Stomach (tissue), 9 donors: ENCODE measurements around the gene RALGAPA2. TPM values are rescaled to one million over a fixed set of nuclear protein-coding genes. Genes with fewer than 3 reads are reported as not detected.

ENCODE experiments used
- DNase-seq, 2 donors: peaks; one replicate each; pipeline versions ENCODE4 v3.0.0 to v3.0.0-alpha.2; 2013 to 2019
- H3K27ac ChIP-seq, 5 donors: fragments of 200-600 bp in 4 of 5; sonication (generic) in 4 of 5; one replicate each; pipeline ENCODE4 v1.5.1; 2013 to 2019; ENCODE audit warnings: mild to moderate bottlenecking in 1 of 5, moderate library complexity in 1 of 5
- H3K27me3 ChIP-seq, 3 donors: fragments of 200-600 bp; sonication (generic); one replicate each; pipeline ENCODE4 v1.5.1; 2017 to 2019; ENCODE audit warnings: mixed run types in 1 of 3
- H3K36me3 ChIP-seq, 4 donors: fragments of 200-600 bp; sonication (generic); 1 replicate in 3 of 4; 2 replicates in 1 of 4; pipeline ENCODE4 v1.5.1; 2016 to 2019
- H3K4me1 ChIP-seq, 4 donors: fragments of 200-600 bp; sonication (generic); one replicate each; pipeline ENCODE4 v1.5.1; 2016 to 2019
- H3K4me3 ChIP-seq, 4 donors: fragments of 200-600 bp; sonication (generic) in 3 of 4; one replicate each; pipeline ENCODE4 v1.5.1; 2016 to 2019; ENCODE audit warnings: mild to moderate bottlenecking in 1 of 4
- H3K9me3 ChIP-seq, 4 donors: fragments of 200-600 bp; sonication (generic); one replicate each; pipeline ENCODE4 v1.5.1; 2016 to 2019
- EP300 ChIP-seq: sonication (generic); formaldehyde crosslinking; IDR thresholded peaks from one replicate; pipeline ENCODE4 v1.6.1; 2017; ENCODE audit warnings: antibody characterized with exemption
- POLR2A ChIP-seq, 4 donors: fragments of 450-650 bp; IDR thresholded peaks; one replicate each; pipeline ENCODE4 v1.6.1; 2016; ENCODE audit warnings: antibody characterized with exemption in 4 of 4, control low read depth in 2 of 4, mild to moderate bottlenecking in 1 of 4, moderate library complexity in 1 of 4
- POLR2AphosphoS5 ChIP-seq, 3 donors: sonication (generic); formaldehyde crosslinking; IDR thresholded peaks; one replicate each; pipeline ENCODE4 v1.6.1; 2016; ENCODE audit warnings: antibody characterized with exemption in 3 of 3
- WGBS, 5 donors: extraction: QIAGEN DNeasy Blood & Tissue Kit in 3 of 5; methylation state at CpG; one replicate each; pipeline versions ENCODE4 v1.1.5 to v1.1.7; 2013 to 2018; 5-methylcytosine and 5-hydroxymethylcytosine counted together
- intact Hi-C: fragments of 100-400 bp; cut with DNase I; formaldehyde crosslinking; loops from one replicate; pipeline ENCODE4 v1.15.1; 2023; ENCODE audit warnings: low total_unique reads
- polyA plus RNA-seq, 3 donors: library from polyadenylated mRNA; stranded (reverse); fragments of 200-250 nt; gene quantifications; one replicate each; pipeline ENCODE4 v1.2.3, GENCODE V29; 2013
- total RNA-seq, 5 donors: library from RNA; depleted of rRNA; stranded (reverse); fragments of >200 nt; gene quantifications; one replicate each; pipeline versions ENCODE4 v1.1.0 to v1.2.3, GENCODE V29; 2014 to 2016
- TF ChIP-seq, protein P1 (sequence below), 7 experiments: fragments of 450-650 bp in 4 of 7; fragments of 200-600 bp in 3 of 7; sonication (generic) in 3 of 7; IDR thresholded peaks; one replicate each; pipeline ENCODE4 v1.5.1; 2016 to 2019; ENCODE audit warnings: antibody characterized with exemption in 7 of 7, control low read depth in 2 of 7, mild to moderate bottlenecking in 1 of 7
- donor health status: healthy with polysubstance abuse.
- donor health status: Bipolar disorder and iron deficiency.
- donor health status: healthy.

Gene RALGAPA2
- total and polyA plus RNA-seq, 8 donors = 4.3 to 159 (median 48.7) TPM

DNA sequence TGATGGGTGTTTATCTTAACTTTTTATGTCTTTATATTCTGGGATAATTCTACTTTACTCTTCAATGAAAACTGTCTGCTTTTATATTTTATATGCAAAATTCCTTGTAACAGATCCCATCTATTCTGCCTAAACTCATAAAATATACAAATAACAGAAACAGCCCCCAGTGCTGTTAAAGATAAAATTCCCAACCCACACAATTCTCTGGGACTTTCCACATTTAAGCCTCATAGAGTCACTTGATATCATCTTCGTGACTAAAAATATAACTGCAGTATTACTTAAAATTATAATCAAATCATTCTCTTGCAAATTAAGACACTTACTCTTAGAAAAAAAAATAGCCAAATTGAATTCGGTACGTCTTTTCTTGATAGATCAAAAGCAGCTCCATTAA, 284.4 kb downstream of the RALGAPA2 start:
- H3K36me3 ChIP-seq = peaks cover 0 to 37% (median 14%) of the 10 kb centered on the region in 4 donors
- TF ChIP-seq POLR2AphosphoS5 (IDR thresholded peaks at IDR 0.05) (no peak), POLR2A (IDR thresholded peaks at IDR 0.05) (no peak), EP300 (no peak)
- TF ChIP-seq, protein P1, sequence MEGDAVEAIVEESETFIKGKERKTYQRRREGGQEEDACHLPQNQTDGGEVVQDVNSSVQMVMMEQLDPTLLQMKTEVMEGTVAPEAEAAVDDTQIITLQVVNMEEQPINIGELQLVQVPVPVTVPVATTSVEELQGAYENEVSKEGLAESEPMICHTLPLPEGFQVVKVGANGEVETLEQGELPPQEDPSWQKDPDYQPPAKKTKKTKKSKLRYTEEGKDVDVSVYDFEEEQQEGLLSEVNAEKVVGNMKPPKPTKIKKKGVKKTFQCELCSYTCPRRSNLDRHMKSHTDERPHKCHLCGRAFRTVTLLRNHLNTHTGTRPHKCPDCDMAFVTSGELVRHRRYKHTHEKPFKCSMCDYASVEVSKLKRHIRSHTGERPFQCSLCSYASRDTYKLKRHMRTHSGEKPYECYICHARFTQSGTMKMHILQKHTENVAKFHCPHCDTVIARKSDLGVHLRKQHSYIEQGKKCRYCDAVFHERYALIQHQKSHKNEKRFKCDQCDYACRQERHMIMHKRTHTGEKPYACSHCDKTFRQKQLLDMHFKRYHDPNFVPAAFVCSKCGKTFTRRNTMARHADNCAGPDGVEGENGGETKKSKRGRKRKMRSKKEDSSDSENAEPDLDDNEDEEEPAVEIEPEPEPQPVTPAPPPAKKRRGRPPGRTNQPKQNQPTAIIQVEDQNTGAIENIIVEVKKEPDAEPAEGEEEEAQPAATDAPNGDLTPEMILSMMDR (IDR thresholded peaks at IDR 0.05) = no peak
- intact Hi-C loops = no loop called here
- H3K9me3 ChIP-seq = no peaks in the 10 kb centered on the region
- no peak for DNase-seq
- no peak overlapping the region for H3K27ac ChIP-seq
- H3K27me3 ChIP-seq = no peaks in the 10 kb centered on the region
- WGBS, 5 donors = 90 to 94% (median 90%) methylated on average over 3 of the region's 3 CpGs
- H3K4me1 ChIP-seq = no peaks in the 10 kb centered on the region
- H3K4me3 ChIP-seq = no peak overlapping the region

DNA sequence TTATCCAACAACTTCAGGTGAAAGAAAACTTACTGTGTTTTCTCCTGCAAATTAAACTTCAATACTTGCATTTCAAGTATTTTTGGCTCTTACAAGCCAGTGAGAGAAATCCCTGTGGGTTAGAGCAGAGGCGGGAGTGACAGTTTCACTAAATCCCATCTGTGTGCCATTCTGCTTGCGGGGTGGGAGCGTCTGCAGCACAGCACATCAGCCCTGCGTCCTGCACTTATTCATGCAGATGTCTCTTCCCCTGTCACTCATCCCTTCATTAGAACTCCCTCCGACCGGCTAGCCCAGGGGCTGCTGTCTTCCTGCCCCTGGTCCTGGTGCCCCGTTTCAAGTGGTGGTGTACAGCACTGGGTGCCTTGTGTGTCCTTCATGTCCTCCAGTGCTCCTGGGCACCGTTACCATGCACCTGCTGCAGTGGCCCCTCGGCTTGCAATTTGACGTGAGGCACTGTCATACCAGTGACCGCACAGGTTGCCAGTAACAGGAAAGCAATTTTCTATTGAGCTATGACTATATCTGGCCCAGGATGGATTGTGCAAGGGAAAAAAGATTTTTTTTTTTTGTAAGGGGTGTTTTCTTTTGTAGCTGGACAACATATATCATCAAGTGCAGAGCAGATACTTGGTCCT, 285.1 kb downstream of the RALGAPA2 start:
- WGBS, 5 donors = 88 to 94% (median 93%) methylated on average over 11 of the region's 11 CpGs
- Histone ChIP-seq H3K4me1 (no peaks in the 10 kb centered on the region), H3K9me3 (no peaks in the 10 kb centered on the region), H3K36me3 (peaks cover 0 to 44% (median 21%) of the 10 kb centered on the region in 4 donors), H3K27me3 (no peaks in the 10 kb centered on the region), H3K4me3 (no peak overlapping the region), H3K27ac (no peak overlapping the region)
- TF ChIP-seq POLR2AphosphoS5 (IDR thresholded peaks at IDR 0.05) (no peak), POLR2A (IDR thresholded peaks at IDR 0.05) (no peak), EP300 (no peak)
- TF ChIP-seq, protein P1 (IDR thresholded peaks at IDR 0.05) = no peak
- intact Hi-C loops = no loop called here
- DNase-seq = no peak

DNA sequence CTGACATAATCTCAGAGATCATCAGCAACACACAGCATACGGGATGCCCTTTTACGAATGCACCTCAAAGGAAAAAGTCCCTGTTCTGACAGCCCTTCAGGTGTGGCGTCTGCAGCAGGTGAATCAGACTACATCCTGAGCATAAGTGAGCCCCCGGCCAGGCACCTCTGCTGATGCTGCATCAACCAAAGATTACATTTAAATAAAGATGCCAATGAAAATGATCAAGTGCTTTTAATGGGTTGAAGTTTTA, 285.9 kb downstream of the RALGAPA2 start:
- DNase-seq = no peak
- H3K9me3 ChIP-seq = no peaks in the 10 kb centered on the region
- no peaks in the 10 kb centered on the region for H3K27me3 ChIP-seq
- H3K4me3 ChIP-seq = no peak overlapping the region
- H3K27ac ChIP-seq = no peak overlapping the region
- peaks cover 0 to 44% (median 24%) of the 10 kb centered on the region in 4 donors for H3K36me3 ChIP-seq
- intact Hi-C loops = no loop called here
- WGBS, 5 donors = 73 to 93% (median 87%) methylated on average over 4 of the region's 4 CpGs
- no peaks in the 10 kb centered on the region for H3K4me1 ChIP-seq
- no peak for TF ChIP-seq POLR2AphosphoS5 (IDR thresholded peaks at IDR 0.05)
- TF ChIP-seq POLR2A (IDR thresholded peaks at IDR 0.05) = no peak
- TF ChIP-seq EP300 = no peak
- TF ChIP-seq, protein P1 (IDR thresholded peaks at IDR 0.05) = no peak

DNA sequence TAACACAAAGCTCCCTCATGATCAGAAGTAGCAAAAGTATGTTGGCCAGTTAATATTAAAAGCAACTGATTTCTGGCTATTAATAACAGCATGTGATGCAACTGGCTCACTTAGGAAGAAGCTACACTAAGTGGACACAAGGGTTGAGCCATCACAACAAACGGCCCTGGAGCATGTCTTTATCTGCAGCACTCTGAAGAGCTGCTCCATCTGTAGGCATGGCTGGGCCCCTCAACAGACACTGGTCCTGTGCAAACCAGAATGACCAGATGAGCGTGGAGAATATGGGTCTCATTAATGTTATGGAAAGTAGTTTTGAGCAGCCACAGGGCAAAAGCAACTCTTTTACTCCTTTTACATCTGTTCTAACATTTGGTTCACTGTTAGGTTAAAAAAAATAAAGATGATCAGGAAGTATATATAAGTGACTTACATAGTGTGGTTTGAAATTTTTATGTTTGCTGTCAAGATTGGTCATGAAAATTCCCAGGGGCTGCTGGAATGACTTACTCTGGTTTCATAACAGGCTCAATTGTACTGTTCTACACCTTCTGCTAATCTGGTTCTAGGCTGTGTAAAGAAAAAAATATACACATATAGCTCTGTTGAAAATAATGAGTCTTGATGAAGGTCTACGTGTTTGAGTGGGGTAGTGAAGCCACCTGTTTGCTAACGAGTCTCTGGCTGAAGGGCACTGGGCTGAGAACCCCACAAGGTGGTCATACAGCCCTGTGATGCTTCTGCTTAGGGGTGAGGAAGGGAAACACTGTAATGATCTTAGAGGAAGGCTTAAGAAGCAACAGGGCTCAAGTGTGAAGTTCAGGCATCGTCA, 286.4 kb downstream of the RALGAPA2 start:
- no peak for TF ChIP-seq EP300
- TF ChIP-seq POLR2A (IDR thresholded peaks at IDR 0.05) = no peak
- TF ChIP-seq, protein P1 (IDR thresholded peaks at IDR 0.05) = no peak
- no peak for TF ChIP-seq POLR2AphosphoS5 (IDR thresholded peaks at IDR 0.05)
- H3K4me1 ChIP-seq = no peaks in the 10 kb centered on the region
- no peak overlapping the region for H3K27ac ChIP-seq
- H3K9me3 ChIP-seq = no peaks in the 10 kb centered on the region
- no peaks in the 10 kb centered on the region for H3K27me3 ChIP-seq
- DNase-seq = no peak
- H3K4me3 ChIP-seq = no peak overlapping the region
- intact Hi-C loops = no loop called here
- H3K36me3 ChIP-seq = peaks cover 0 to 48% (median 28%) of the 10 kb centered on the region in 4 donors
- 70 to 79% (median 75%) methylated on average over 5 of the region's 5 CpGs for WGBS, 5 donors
